ENCODE results near the gene TUBB2B.

DNA sequence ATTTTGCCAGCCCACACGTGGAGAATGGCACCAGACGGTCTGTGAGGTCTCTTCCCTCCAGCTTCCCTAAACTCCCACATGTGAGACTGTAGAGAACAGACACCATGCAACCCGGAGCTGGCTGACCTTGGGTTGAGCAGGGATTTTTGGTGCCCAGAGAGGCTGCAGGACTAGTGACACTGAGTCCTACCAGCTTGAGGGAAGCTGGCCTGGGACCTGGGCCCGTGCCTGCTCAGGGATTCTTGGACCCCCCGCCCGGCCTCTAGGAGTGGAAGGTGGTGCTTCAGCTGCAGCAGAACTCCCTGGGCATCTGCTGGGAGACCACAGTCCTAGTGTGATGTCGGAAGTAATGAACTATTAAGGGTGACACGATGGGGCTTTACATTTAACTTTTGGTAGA lies 34.5 kb upstream of the TUBB2B start:
- TF ChIP-seq, protein P1, sequence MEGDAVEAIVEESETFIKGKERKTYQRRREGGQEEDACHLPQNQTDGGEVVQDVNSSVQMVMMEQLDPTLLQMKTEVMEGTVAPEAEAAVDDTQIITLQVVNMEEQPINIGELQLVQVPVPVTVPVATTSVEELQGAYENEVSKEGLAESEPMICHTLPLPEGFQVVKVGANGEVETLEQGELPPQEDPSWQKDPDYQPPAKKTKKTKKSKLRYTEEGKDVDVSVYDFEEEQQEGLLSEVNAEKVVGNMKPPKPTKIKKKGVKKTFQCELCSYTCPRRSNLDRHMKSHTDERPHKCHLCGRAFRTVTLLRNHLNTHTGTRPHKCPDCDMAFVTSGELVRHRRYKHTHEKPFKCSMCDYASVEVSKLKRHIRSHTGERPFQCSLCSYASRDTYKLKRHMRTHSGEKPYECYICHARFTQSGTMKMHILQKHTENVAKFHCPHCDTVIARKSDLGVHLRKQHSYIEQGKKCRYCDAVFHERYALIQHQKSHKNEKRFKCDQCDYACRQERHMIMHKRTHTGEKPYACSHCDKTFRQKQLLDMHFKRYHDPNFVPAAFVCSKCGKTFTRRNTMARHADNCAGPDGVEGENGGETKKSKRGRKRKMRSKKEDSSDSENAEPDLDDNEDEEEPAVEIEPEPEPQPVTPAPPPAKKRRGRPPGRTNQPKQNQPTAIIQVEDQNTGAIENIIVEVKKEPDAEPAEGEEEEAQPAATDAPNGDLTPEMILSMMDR (IDR thresholded peaks at IDR 0.05; ENCODE audit: extremely low read depth in 1 of 2, insufficient read depth in 1 of 2, low read depth in 1 of 2, low read length in 2 of 2), result no peak
- TF ChIP-seq POLR2AphosphoS5 (IDR thresholded peaks at IDR 0.05; ENCODE audit: insufficient read depth, low read depth, low read length) (no peak), POLR2A (IDR thresholded peaks at IDR 0.05; ENCODE audit: low read depth, low read length) (no peak), EZH2 (IDR thresholded peaks at IDR 0.05; ENCODE audit: borderline replicate concordance, low read depth, low read length, severe bottlenecking) (no peak)
